Nephron (organoid): ENCODE measurements around the gene FAM222A.
A peak's percentile ranks its signal among the peaks of the same experiment; 100 is the strongest.

Experiments used
- H3K27ac Mint-ChIP-seq, 3 experiments: 2 replicates each; pipeline ENCODE4 v1.8.0; 2020; ENCODE audit warnings: mixed read lengths in 3 of 3, mild to moderate bottlenecking in 2 of 3, moderate library complexity in 1 of 3
- H3K27me3 Mint-ChIP-seq: 2 replicates; pipeline ENCODE4 v1.8.0; 2021; ENCODE audit warnings: low read depth, mild to moderate bottlenecking, moderate library complexity, mixed read lengths
- H3K36me3 Mint-ChIP-seq: 2 replicates; pipeline ENCODE4 v1.8.0; 2020; ENCODE audit warnings: low read depth, mixed read lengths
- H3K4me1 Mint-ChIP-seq: 2 replicates; pipeline ENCODE4 v1.8.0; 2020; ENCODE audit warnings: mixed read lengths
- H3K4me3 Mint-ChIP-seq, 3 experiments: 2 replicates each; pipeline ENCODE4 v1.8.0; 2020; ENCODE audit warnings: mild to moderate bottlenecking in 3 of 3, mixed read lengths in 3 of 3, moderate library complexity in 2 of 3
- H3K9me3 Mint-ChIP-seq: 2 replicates; pipeline ENCODE4 v1.8.0; 2020; ENCODE audit warnings: mixed read lengths
- CTCF ChIP-seq, 3 experiments: fragments of 200-600 bp; sonication (generic); IDR thresholded peaks; one replicate each; pipeline ENCODE4 v1.5.0; 2021; ENCODE audit warnings: antibody characterized with exemption in 3 of 3; ENCODE audit not compliant: unreplicated experiment in 3 of 3

Gene FAM222A

GRCh38 chr12:109705291-109705690 lies 8.3 kb upstream of the FAM222A start:
- no peak for TF ChIP-seq CTCF (IDR thresholded peaks at IDR 0.05; ENCODE audit: unreplicated experiment in 3 of 3)
- Mint-ChIP-seq H3K27me3 (peaks cover 19% of the 10 kb centered on the region), H3K9me3 (no peaks in the 10 kb centered on the region), H3K27ac (no peak overlapping the region), H3K4me1 (peaks cover 13% of the 10 kb centered on the region), H3K4me3 (no peak overlapping the region), H3K36me3 (no peaks in the 10 kb centered on the region)

GRCh38 chr12:109706398-109706746 lies 7.3 kb upstream of the FAM222A start:
- Mint-ChIP-seq H3K36me3 (no peaks in the 10 kb centered on the region), H3K4me1 (peaks cover 19% of the 10 kb centered on the region), H3K9me3 (no peaks in the 10 kb centered on the region), H3K27me3 (peaks cover 30% of the 10 kb centered on the region), H3K4me3 (no peak overlapping the region), H3K27ac (peak overlapping the region in 2 of 3 experiments; percentile 45 to 70)
- TF ChIP-seq CTCF (IDR thresholded peaks at IDR 0.05; ENCODE audit: unreplicated experiment in 3 of 3) = no peak

- Mint-ChIP-seq H3K27me3 (peaks cover 35% of the 10 kb centered on the region), H3K36me3 (no peaks in the 10 kb centered on the region), H3K9me3 (no peaks in the 10 kb centered on the region), H3K27ac (peak overlapping the region; percentile 45 to 70 (median 69)), H3K4me3 (no peak overlapping the region), H3K4me1 (peaks cover 19% of the 10 kb centered on the region)
- TF ChIP-seq CTCF (IDR thresholded peaks at IDR 0.05; ENCODE audit: unreplicated experiment in 3 of 3) = no peak
Measured at GRCh38 chr12:109706747-109707469, 6.7 kb upstream of the FAM222A start.

GRCh38 chr12:109707470-109707821 lies 6.2 kb upstream of the FAM222A start:
- Mint-ChIP-seq H3K9me3 (no peaks in the 10 kb centered on the region), H3K27ac (peak overlapping the region; percentile 45 to 70 (median 69))

GRCh38 chr12:109708939-109709338 lies 4.7 kb upstream of the FAM222A start:
- Mint-ChIP-seq H3K36me3 (no peaks in the 10 kb centered on the region), H3K9me3 (no peaks in the 10 kb centered on the region), H3K27me3 (peaks cover 42% of the 10 kb centered on the region), H3K27ac (no peak overlapping the region), H3K4me3 (no peak overlapping the region), H3K4me1 (peaks cover 19% of the 10 kb centered on the region)
- TF ChIP-seq CTCF (IDR thresholded peaks at IDR 0.05; ENCODE audit: unreplicated experiment in 3 of 3) = no peak

More at GRCh38 chr12:109707470-109707821, 6.2 kb upstream of the FAM222A start:
- peaks cover 19% of the 10 kb centered on the region for H3K4me1 Mint-ChIP-seq
- H3K36me3 Mint-ChIP-seq = no peaks in the 10 kb centered on the region
- no peak for TF ChIP-seq CTCF (IDR thresholded peaks at IDR 0.05; ENCODE audit: unreplicated experiment in 3 of 3)
- peaks cover 37% of the 10 kb centered on the region for H3K27me3 Mint-ChIP-seq
- no peak overlapping the region for H3K4me3 Mint-ChIP-seq

- no peak overlapping the region for H3K27ac Mint-ChIP-seq
- peaks cover 42% of the 10 kb centered on the region for H3K27me3 Mint-ChIP-seq
- no peak overlapping the region for H3K4me3 Mint-ChIP-seq
- peaks cover 19% of the 10 kb centered on the region for H3K4me1 Mint-ChIP-seq
- TF ChIP-seq CTCF (IDR thresholded peaks at IDR 0.05; ENCODE audit: unreplicated experiment in 3 of 3) = no peak
- H3K9me3 Mint-ChIP-seq = no peaks in the 10 kb centered on the region
- H3K36me3 Mint-ChIP-seq = no peaks in the 10 kb centered on the region
Measured at GRCh38 chr12:109709401-109709991, 4.1 kb upstream of the FAM222A start.
